ENCODE measurements around the gene TANK.
"Not testable (repeated sequence)": the region's sequence is repeated elsewhere in the genome, so short reads cannot be mapped to it uniquely, and the experiment has no call there.

TANK gene

DNA sequence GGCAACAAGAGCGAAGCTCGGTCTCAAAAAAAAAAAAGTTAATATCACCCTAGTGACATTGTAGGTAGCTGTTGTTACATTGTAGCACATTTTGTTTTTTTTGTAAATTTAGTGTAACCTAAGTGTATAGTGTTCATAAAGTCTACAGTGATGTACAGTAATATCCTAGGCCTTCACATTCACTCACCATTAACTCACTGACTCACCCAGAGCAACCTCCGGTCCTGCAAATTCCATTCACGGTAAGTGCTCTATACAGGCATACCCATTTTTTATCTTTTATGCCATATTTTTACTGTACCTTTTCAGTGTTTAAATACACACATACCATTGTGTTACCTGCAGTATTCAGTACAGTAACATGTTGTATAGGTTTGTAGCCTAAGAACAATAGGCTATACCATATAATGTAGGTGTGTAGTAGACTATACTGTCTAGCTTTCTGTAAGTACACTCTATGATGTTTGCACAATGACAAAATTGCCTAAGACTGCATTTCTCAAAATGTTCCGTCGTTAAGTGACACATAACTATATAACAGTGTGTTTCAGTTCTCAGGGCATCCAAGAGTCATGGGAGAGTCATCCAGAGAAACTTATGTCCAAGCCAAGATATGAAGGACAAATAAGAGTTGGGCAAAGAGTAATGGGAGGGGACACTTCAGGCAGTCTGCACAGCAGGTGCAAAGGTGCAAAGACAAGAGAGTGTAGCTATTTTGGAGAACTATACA is 68.4 kb downstream of the TANK start:
- DNase-seq, result no peak

- no peak for DNase-seq
Observed at GRCh38 chr2:161230959-161231358, 70.7 kb downstream of the TANK start.

DNA sequence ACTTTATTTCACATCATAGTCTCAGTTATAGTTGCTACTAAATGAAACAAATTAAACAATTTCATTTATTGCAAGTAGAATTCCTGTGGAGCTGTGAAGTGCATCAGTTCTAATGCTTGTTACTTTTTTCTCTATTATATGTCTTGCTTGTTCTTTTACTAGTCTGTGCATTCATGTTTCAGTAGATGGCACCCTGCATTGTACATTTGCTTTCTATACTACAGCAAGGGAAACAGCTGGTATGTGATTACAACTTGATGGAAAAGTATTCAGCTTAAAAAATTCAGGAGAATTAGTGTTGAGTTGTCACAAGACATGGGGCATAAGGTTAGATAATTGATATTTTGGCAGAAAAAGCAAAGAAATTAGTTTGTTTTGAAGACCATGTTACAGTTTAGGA is 72.3 kb downstream of the TANK start:
- no peak for DNase-seq

DNA sequence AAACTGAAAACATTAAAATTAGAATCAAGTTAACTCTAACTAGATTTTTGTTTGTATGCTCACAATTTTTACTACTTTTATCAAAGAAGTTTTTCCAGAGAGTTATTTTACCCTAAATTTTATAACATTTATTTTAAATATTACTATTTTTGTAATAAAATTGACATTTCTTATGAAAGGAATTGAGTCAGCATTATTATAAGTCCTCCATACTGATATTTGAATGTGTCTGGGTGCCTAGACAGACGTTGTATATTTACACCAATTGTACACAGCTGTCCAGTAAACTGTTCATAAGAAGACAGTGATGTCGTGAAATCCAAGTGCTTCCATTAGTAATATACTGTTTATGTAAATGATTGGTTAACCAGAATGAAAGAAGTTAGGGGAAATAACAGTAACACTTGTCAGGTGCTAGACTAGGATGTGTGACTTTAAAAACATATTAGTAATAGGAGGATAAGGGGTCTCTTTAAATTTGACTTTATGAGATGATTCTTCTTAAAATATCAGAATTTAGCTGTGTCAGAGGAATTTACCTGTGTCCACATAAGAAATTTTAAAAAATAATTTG is 73.7 kb downstream of the TANK start:
- no peak for DNase-seq

DNA sequence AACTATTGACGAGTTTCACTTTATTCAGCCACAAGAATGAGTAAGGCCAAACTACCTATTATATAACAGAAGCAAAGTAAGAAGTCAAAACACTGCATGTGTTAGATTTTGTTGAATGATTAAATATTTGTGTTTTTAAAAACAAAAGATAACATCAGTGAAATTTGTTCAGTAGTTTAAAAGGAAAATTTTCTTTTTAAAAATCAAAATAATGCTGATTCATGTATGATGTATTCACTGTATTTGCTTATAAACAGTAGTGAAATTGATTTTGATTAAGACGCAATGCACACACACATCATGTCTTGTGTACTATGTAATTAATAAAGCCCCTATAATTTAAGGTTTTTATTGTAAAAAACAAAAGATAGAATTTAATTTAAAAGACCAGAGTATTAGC is 74.4 kb downstream of the TANK start:
- no peak for DNase-seq

DNA sequence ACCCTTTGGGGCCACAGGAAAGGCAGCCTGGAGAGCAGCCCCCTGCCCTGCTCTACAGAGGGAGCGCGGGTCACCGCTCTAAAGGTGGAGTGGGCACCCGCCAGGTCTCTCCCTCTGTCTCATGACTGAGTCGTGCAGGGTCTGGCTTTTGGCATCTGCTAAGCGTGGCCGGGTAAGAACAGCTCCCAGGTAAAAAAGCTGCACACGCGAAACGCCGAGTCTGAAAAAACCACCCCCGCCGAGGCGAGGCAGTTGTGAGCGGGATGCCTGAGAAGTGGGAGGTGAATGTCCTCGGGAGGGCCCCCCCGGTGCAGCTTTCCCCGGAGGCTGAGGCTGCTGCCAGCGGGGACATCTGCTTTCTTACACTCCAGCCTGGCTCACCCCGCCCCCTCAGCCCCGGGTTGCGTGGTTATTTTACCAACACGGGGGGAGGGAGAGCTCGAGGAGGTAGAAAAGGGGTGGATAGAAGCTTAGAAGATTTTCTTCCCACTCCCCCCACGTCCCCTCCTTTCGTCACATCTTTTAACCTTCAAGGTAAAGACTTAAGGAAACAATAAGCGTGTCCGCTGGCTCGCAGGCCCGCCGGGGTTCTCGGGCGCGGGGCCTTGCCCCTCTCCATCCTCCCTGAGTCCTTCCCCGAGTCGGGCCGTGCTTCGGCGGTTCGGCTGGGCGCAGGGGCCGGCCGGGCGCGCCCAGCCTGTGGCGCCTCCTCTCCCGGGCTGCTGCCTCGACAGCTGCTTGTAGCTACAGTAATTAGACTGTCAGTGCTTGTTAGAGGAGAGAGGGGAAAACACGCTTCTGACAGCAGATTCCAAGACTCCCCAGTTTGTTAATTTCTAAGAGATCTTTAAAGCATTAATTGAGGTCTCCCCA is 77.4 kb downstream of the TANK start:
- peak in 49 of 51 donors; percentile 18 to 88 (median 59) for DNase-seq

DNA sequence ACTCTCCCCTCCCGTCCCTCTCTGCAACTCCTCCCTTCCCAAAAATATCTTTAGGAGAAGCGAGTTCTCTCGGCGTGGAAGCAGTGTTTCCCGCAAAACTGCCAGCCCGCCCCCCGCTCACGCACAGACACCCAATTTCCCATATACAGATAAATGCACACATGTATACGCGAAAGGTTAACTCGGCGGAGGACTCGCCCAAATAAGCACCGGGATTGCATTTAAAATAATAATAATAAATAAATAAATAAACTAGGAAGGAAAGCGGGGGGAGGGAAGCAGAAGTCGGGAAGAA is 78.0 kb downstream of the TANK start:
- peak in 9 of 51 donors; percentile 14 to 86 (median 31) for DNase-seq

- DNase-seq, result peak in 50 of 51 donors; percentile 37 to 89 (median 73)
Observed at GRCh38 chr2:161238560-161239325, 78.5 kb downstream of the TANK start.

GRCh38 chr2:161239326-161240109 is 79.3 kb downstream of the TANK start:
- DNase-seq, result peak in 7 of 51 donors; percentile 2 to 41 (median 9)

GRCh38 chr2:161241894-161242293 is 81.7 kb downstream of the TANK start:
- no peak for DNase-seq

DNA sequence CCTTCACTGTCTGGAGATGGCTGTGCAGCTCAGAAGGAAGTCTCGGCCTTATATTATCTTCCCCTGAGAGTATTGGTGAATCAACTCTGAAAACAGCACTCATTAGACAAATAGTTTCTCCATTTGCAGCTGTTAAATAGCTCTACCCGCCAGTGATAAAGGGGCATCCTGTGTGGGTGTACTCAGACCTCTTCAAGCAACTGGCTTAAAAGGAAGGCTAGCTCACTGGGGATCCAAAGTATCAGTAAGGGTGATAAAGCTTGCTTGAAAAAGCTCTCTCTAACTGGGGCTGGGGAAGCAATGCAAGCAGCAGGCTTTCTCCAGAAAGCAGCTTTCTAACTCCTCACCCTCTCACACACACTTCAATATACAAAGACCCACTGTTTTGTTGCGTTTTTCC is 83.1 kb downstream of the TANK start:
- no peak for DNase-seq

GRCh38 chr2:161243905-161244304 is 83.7 kb downstream of the TANK start:
- no peak for DNase-seq

DNA sequence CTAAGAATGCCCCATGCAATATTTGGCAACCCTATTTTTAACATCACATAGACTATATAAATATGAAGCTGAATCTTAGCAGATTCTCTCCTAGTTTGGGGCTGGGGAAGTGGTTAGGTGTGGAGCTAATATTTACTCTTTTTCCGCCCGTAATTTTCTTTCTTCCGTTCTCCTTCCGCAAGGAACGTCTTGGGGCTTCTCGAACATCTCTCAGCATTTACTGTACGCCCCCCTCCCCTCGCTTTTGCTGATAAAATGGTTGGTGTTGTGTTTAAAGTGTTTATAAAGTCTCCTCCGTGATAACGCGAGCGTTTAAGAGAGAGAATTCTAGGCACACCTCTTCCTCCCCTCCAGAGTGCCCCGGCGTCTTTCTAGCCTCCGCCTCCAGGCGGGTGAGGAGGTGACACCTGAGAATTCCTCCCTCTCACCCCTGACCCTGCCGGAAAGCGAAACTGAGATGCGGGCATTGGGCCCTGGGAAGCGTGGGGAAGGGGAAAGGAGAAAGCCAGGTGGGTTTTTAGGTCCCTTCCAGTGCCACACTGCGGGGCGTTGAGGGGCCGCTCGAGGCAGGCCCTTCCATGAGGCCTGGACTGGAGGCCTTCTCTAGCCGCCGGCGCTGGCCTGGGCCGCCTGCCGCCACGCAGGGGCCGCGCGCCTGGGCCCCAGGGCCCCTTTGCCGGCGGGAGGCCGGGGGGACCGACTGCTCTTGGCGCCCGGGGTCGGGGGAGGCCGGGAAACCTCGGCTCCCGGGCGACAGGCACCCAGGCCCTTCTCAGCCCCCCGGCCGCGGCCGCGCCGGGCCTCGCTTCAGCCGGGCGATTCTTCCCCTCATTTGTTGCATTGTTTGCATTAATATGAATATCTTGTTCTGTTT is 84.4 kb downstream of the TANK start:
- not testable (repeated sequence) for DNase-seq

- DNase-seq, result no peak
Observed at GRCh38 chr2:161245261-161245553, 85.0 kb downstream of the TANK start.

GRCh38 chr2:161245671-161246070 is 85.4 kb downstream of the TANK start:
- no peak for DNase-seq

GRCh38 chr2:161246281-161246680 is 86.1 kb downstream of the TANK start:
- no peak for DNase-seq

DNA sequence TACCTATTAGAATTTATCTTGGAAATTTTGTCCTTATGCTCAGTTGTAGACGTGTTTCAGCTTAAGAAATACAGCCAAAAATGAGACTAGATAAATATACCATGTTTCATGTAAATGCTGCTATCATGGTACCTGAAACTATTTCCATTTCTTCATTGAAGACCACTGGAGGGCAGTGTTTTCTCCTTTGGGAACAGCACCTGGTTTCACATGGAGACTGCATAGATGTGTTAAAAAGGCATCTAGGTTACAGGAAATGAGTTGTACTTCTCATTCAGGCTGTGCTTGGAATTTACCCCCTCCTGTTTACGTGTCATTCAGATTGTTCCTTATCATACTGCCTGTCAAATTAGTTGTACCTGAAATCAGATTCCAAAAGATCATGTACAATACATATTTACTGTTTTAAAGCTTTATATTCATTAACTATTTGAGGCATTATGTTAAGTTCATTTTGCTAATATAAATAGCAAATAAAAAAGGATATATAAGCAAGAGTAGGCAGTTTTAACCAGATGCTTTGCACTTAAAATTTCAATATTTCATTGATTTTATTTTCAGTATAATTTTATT is 90.7 kb downstream of the TANK start:
- peak in 1 of 51 donors; percentile 34 for DNase-seq

- DNase-seq, result no peak
Observed at GRCh38 chr2:161257123-161257952, 97.1 kb downstream of the TANK start.

GRCh38 chr2:161265874-161266273 is 105.6 kb downstream of the TANK start:
- no peak for DNase-seq

Data from hypothalamus (tissue), 51 donors.